ENCODE data around the gene CHAT.

- TF ChIP-seq, protein P1, sequence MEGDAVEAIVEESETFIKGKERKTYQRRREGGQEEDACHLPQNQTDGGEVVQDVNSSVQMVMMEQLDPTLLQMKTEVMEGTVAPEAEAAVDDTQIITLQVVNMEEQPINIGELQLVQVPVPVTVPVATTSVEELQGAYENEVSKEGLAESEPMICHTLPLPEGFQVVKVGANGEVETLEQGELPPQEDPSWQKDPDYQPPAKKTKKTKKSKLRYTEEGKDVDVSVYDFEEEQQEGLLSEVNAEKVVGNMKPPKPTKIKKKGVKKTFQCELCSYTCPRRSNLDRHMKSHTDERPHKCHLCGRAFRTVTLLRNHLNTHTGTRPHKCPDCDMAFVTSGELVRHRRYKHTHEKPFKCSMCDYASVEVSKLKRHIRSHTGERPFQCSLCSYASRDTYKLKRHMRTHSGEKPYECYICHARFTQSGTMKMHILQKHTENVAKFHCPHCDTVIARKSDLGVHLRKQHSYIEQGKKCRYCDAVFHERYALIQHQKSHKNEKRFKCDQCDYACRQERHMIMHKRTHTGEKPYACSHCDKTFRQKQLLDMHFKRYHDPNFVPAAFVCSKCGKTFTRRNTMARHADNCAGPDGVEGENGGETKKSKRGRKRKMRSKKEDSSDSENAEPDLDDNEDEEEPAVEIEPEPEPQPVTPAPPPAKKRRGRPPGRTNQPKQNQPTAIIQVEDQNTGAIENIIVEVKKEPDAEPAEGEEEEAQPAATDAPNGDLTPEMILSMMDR (conservative IDR thresholded peaks at IDR 0.05), result no peak
- no peak for TF ChIP-seq ZFX (IDR thresholded peaks at IDR 0.05)
Measured at GRCh38 chr10:49647554-49647953, 33.7 kb downstream of the CHAT start.

Measured in C4-2B (cell line).